Upper lobe of right lung (tissue), 1 donor: ENCODE data around the gene CHRNB2. TPM values are rescaled to one million over a fixed set of nuclear protein-coding genes. Genes with fewer than 3 reads are reported as not detected.
A peak's percentile ranks its signal among the peaks of the same experiment; 100 is the strongest.

Experiments
- ATAC-seq: fragments of 200-7000 bp; cut with Tn5 transposase; one replicate; pipeline ENCODE4 v1.9.1; 2020; ENCODE audit warnings: mild to moderate bottlenecking, moderate library complexity
- DNase-seq: peaks from one replicate; pipeline ENCODE4 v3.0.0-alpha.2; 2020
- H3K27ac ChIP-seq: fragments of 200-600 bp; one replicate; pipeline ENCODE4 v1.8.0; 2022
- H3K27me3 ChIP-seq: fragments of 200-600 bp; one replicate; pipeline ENCODE4 v1.8.0; 2022; ENCODE audit warnings: mild to moderate bottlenecking
- H3K36me3 ChIP-seq: fragments of 200-600 bp; one replicate; pipeline ENCODE4 v1.8.0; 2022
- H3K4me1 ChIP-seq: fragments of 200-600 bp; one replicate; pipeline ENCODE4 v1.8.0; 2022
- H3K4me3 ChIP-seq: fragments of 200-600 bp; one replicate; pipeline ENCODE4 v1.8.0; 2022; ENCODE audit warnings: mild to moderate bottlenecking
- H3K9me3 ChIP-seq: fragments of 200-600 bp; one replicate; pipeline ENCODE4 v1.8.0; 2022
- CTCF ChIP-seq: fragments of 200-600 bp; IDR thresholded peaks from one replicate; pipeline ENCODE4 v1.8.0; 2022; ENCODE audit warnings: antibody characterized with exemption
- intact Hi-C: fragments of 100-400 bp; cut with DNase I; formaldehyde crosslinking; loops from one replicate; pipeline ENCODE4 v1.11.0; 2022
- total RNA-seq: library from RNA; stranded (reverse); fragmentation: NEBNext Ultra II Directional; extraction: Animal tissue kit (Norgen Biotek cat#: 25700); gene quantifications from one replicate; pipeline ENCODE4 v1.2.1, GENCODE V29; 2021
- donor health status: DM: no; HTN: yes; CAD: no; lungs with severe emphysema.

CHRNB2 gene
- total RNA-seq, 1 donor from 2014 or later, result not detected

DNA sequence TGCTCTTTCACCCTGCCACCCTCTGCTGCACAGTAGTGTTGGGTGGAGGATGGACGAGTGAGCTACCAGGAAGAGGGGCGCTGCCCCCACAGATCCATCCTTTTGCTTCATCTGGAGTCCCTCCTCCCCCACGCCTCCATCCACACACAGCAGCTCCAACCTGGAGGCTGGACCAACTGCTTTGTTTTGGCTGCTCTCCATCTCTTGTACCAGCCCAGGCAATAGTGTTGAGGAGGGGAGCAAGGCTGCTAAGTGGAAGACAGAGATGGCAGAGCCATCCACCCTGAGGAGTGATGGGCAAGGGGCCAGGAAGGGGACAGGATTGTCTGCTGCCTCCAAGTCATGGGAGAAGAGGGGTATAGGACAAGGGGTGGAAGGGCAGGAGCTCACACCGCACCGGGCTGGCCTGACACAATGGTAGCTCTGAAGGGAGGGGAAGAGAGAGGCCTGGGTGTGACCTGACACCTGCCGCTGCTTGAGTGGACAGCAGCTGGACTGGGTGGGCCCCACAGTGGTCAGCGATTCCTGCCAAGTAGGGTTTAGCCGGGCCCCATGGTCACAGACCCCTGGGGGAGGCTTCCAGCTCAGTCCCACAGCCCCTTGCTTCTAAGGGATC, 8.5 kb downstream of the CHRNB2 start:
- ATAC-seq, result no peak

GRCh38 chr1:154577346-154578057, 9.9 kb downstream of the CHRNB2 start:
- H3K27ac ChIP-seq, result no peak overlapping the region
- no peak overlapping the region for H3K4me3 ChIP-seq
- no peaks in the 10 kb centered on the region for H3K27me3 ChIP-seq
- intact Hi-C loops, result no loop called here
- no peak for TF ChIP-seq CTCF
- no peak for ATAC-seq
- peaks cover 11% of the 10 kb centered on the region for H3K4me1 ChIP-seq
- DNase-seq, result no peak
- no peaks in the 10 kb centered on the region for H3K9me3 ChIP-seq
- H3K36me3 ChIP-seq, result peaks cover 48% of the 10 kb centered on the region

More for the DNA sequence above, 8.5 kb downstream of the CHRNB2 start:
- H3K9me3 ChIP-seq, result no peaks in the 10 kb centered on the region
- peaks cover 11% of the 10 kb centered on the region for H3K4me1 ChIP-seq
- H3K27me3 ChIP-seq, result no peaks in the 10 kb centered on the region
- no peak for TF ChIP-seq CTCF
- H3K36me3 ChIP-seq, result peaks cover 34% of the 10 kb centered on the region
- no peak overlapping the region for H3K27ac ChIP-seq
- no peak overlapping the region for H3K4me3 ChIP-seq
- intact Hi-C loops, result no loop called here
- no peak for DNase-seq

- DNase-seq, result no peak
- H3K4me1 ChIP-seq, result peaks cover 11% of the 10 kb centered on the region
- intact Hi-C loops, result no loop called here
- peak; percentile 40 for ATAC-seq
- no peaks in the 10 kb centered on the region for H3K27me3 ChIP-seq
- no peak overlapping the region for H3K4me3 ChIP-seq
- no peak for TF ChIP-seq CTCF
- peaks cover 53% of the 10 kb centered on the region for H3K36me3 ChIP-seq
- no peak overlapping the region for H3K27ac ChIP-seq
- no peaks in the 10 kb centered on the region for H3K9me3 ChIP-seq
Observed at GRCh38 chr1:154578058-154578418, 10.5 kb downstream of the CHRNB2 start.

DNA sequence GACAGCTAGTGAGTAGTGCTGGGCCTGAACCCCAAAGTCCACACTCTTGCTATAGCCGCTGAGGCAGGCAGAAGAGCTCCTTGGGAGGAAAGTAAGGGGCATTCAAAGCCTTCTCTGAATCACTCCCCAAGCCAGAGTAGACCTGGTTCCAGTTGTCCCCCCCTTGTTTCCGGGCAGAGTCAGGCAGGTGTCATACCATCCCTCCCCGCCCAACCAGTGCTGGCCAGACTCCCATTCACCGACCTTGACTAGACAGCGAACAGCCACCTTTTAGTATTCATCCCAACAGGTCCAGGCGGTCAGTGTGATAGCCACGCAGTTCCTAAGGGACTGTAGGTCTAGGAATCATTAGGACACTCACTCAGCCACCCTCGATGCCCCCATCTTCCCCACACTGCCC, 11.8 kb downstream of the CHRNB2 start:
- Histone ChIP-seq H3K27ac (no peak overlapping the region), H3K27me3 (no peaks in the 10 kb centered on the region), H3K4me3 (no peak overlapping the region), H3K36me3 (peaks cover 67% of the 10 kb centered on the region), H3K9me3 (no peaks in the 10 kb centered on the region), H3K4me1 (peaks cover 13% of the 10 kb centered on the region)
- no peak for DNase-seq
- ATAC-seq, result no peak
- intact Hi-C loops, result no loop called here
- no peak for TF ChIP-seq CTCF

DNA sequence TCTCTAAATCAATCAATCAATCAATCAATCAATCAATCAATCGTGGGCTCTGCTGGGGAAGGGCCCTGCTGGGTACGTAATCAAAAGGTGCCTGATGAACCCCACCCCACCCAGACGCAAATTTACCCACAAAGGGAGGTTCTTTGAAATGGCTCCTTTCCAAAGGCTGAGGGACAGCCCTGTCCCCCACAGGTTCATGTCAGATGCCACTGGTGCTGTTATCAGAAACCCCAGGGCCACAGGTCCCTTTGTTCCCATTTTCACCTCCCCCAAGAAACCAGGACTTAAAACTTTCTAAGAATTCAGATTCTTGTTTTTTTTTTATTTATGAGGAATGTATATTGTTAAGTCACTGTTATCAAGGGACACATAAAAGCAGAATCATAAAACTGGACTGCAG, 14.2 kb downstream of the CHRNB2 start:
- no peaks in the 10 kb centered on the region for H3K9me3 ChIP-seq
- intact Hi-C loops, result no loop called here
- H3K27ac ChIP-seq, result no peak overlapping the region
- DNase-seq (no peak), ATAC-seq (no peak)
- no peak for TF ChIP-seq CTCF
- no peaks in the 10 kb centered on the region for H3K27me3 ChIP-seq
- no peak overlapping the region for H3K4me3 ChIP-seq
- H3K36me3 ChIP-seq, result peaks cover 91% of the 10 kb centered on the region
- peaks cover 16% of the 10 kb centered on the region for H3K4me1 ChIP-seq
